ENCODE data around the gene SLC2A10. TPM values are rescaled to one million over a fixed set of nuclear protein-coding genes. Genes with fewer than 3 reads are reported as not detected.

Gene SLC2A10
- polyA plus RNA-seq, 1 experiment: 41.9 TPM

DNA sequence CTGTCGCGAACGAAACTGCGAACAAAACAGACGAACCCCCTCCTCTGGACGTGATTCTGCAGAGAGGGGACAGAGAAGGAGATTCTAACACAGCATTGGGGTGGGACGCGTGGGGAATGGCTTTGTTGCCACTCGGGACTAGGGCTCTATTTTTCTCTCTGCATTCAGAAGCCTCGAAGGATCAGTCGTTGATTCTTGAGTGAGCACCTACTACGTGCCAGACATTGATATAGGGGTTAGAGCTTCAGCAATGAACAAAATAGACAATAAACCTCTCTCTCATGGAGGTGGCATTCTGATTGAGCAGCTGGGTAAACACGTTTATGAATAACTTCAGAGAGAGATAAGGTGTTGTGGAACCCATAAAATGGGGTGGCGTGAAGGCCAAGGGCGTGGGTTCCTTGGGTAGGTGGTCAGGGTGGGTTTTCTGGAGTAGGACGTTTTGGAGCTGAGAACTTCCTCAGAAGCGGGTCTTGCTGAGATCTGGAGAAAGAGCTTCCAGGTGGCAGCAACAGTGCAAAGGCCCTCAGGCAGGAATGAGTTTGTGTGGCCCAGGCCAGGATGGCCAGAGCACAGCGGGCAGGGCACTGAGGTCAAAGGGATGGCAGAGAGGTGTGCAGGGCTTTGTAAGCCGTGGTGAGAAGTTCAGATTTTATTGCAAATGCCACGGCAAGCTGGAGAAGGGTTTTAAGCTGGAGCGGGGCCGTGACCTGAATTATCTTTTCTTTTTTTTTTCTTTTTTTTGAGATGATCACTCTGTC, 884 bp downstream of the SLC2A10 start:
- ChIA-PET CTCF (interaction anchor here (0.5 to 0.9 kb wide), 3 partner anchors 13 to 44 kb away, joined by 3 to 4 read pairs (median 4); no protein-coding TSS in a partner anchor), POLR2A (no interaction called here)
- no peak for DNase-seq (ENCODE audit: low read depth)
- Histone ChIP-seq H3K27me3 (ENCODE audit: control insufficient read depth, insufficient read depth, low read length) (no peaks in the 10 kb centered on the region), H3K4me3 (ENCODE audit: low read depth, low read length) (peak overlapping the region; percentile 61), H3K36me3 (ENCODE audit: control insufficient read depth, insufficient read depth, low read length) (peaks cover 2% of the 10 kb centered on the region; the same call in 1 of the 2 replicates)
- TF ChIP-seq CTCF (IDR thresholded peaks at IDR 0.05; ENCODE audit: insufficient read depth, low read depth, low read length): no peak

- no peak for TF ChIP-seq CTCF (IDR thresholded peaks at IDR 0.05; ENCODE audit: insufficient read depth, low read depth, low read length)
- H3K4me3 ChIP-seq (ENCODE audit: low read depth, low read length): no peak overlapping the region
- no peaks in the 10 kb centered on the region for H3K27me3 ChIP-seq (ENCODE audit: control insufficient read depth, insufficient read depth, low read length)
- peaks cover 2% of the 10 kb centered on the region; the same call in 1 of the 2 replicates for H3K36me3 ChIP-seq (ENCODE audit: control insufficient read depth, insufficient read depth, low read length)
- ChIA-PET POLR2A (interaction anchor here (0.7 kb wide), 1 partner anchor 647 kb away, joined by 22 read pairs; no protein-coding TSS in a partner anchor), CTCF (no interaction called here)
- DNase-seq (ENCODE audit: low read depth): no peak
These were observed 2.7 kb downstream of the SLC2A10 start for GRCh38 chr20:46712056-46712636.

GRCh38 chr20:46713957-46714834, 4.7 kb downstream of the SLC2A10 start:
- TF ChIP-seq CTCF (IDR thresholded peaks at IDR 0.05; ENCODE audit: insufficient read depth, low read depth, low read length): no peak
- CTCF ChIA-PET: interaction anchor here (1.7 kb wide), 2 partner anchors 8 to 11 kb away, joined by 4 to 9 read pairs; no protein-coding TSS in a partner anchor
- Histone ChIP-seq H3K36me3 (ENCODE audit: control insufficient read depth, insufficient read depth, low read length) (peaks cover 2% of the 10 kb centered on the region; the same call in 1 of the 2 replicates), H3K4me3 (ENCODE audit: low read depth, low read length) (no peak overlapping the region), H3K27me3 (ENCODE audit: control insufficient read depth, insufficient read depth, low read length) (no peaks in the 10 kb centered on the region)
- DNase-seq (ENCODE audit: low read depth): no peak
- POLR2A ChIA-PET: no interaction called here

GRCh38 chr20:46715292-46715756, 5.9 kb downstream of the SLC2A10 start:
- H3K4me3 ChIP-seq (ENCODE audit: low read depth, low read length): no peak overlapping the region
- peak; percentile 52 for TF ChIP-seq CTCF (IDR thresholded peaks at IDR 0.05; ENCODE audit: insufficient read depth, low read depth, low read length)
- H3K27me3 ChIP-seq (ENCODE audit: control insufficient read depth, insufficient read depth, low read length): no peaks in the 10 kb centered on the region
- H3K36me3 ChIP-seq (ENCODE audit: control insufficient read depth, insufficient read depth, low read length): peaks cover 3% of the 10 kb centered on the region; the same call in 1 of the 2 replicates
- CTCF ChIA-PET: interaction anchor here (1.1 to 1.7 kb wide), 5 partner anchors 9 to 157 kb away, joined by 3 to 9 read pairs (median 3); no protein-coding TSS in a partner anchor
- POLR2A ChIA-PET: no interaction called here
- DNase-seq (ENCODE audit: low read depth): peak; percentile 66

All from BJ (cell line).